Ishikawa (cell line): ENCODE results near the gene CT45A9.
"Not testable (repeated sequence)": the region's sequence is repeated elsewhere in the genome, so short reads cannot be mapped to it uniquely, and the experiment has no call there.

ENCODE experiments used
- EGR1 ChIP-seq: IDR thresholded peaks from 2 replicates; pipeline ENCODE4 v1.6.1; 2012
- EP300 ChIP-seq: IDR thresholded peaks from 2 replicates; pipeline ENCODE4 v1.6.1; 2012; ENCODE audit warnings: borderline replicate concordance
- FOXM1 ChIP-seq: IDR thresholded peaks from 2 replicates; pipeline ENCODE4 v1.6.1; 2012; ENCODE audit warnings: low read depth, borderline replicate concordance
- MAX ChIP-seq: IDR thresholded peaks from 2 replicates; pipeline ENCODE4 v1.6.1; 2012
- NFIC ChIP-seq: IDR thresholded peaks from 2 replicates; pipeline ENCODE4 v1.6.1; 2012
- RAD21 ChIP-seq: IDR thresholded peaks from 2 replicates; pipeline ENCODE4 v1.6.1; 2012; ENCODE audit warnings: low read depth
- TCF12 ChIP-seq: IDR thresholded peaks from 2 replicates; pipeline ENCODE4 v1.6.1; 2012; ENCODE audit warnings: low read depth
- TEAD4 ChIP-seq: IDR thresholded peaks from 2 replicates; pipeline ENCODE4 v1.6.1; 2012
- USF1 ChIP-seq: IDR thresholded peaks from 2 replicates; pipeline ENCODE4 v1.6.1; 2012
- YY1 ChIP-seq: IDR thresholded peaks from 2 replicates; pipeline ENCODE4 v1.6.1; 2012; ENCODE audit warnings: low read depth
- ZBTB7A ChIP-seq: IDR thresholded peaks from 2 replicates; pipeline ENCODE4 v1.6.1; 2012; ENCODE audit warnings: low read depth

CT45A9 gene

GRCh38 chrX:135890087-135890585 is 18.5 kb upstream of the CT45A9 start:
- TF ChIP-seq EP300 (no peak), TCF12 (no peak), EGR1 (no peak), USF1 (no peak), YY1 (no peak), RAD21 (no peak), MAX (no peak), ZBTB7A (no peak)

- peak; percentile 36; the same call in 1 of the 2 replicates for TF ChIP-seq RAD21
Observed at GRCh38 chrX:135888976-135889375, 17.4 kb upstream of the CT45A9 start.

GRCh38 chrX:135854438-135854837 is 17.2 kb downstream of the CT45A9 start, which contains the start of gene CT45A8:
Gene CT45A8, minus strand, starts transcription at chrX:135854538. Its CDS starts 3,755 bp downstream, at chrX:135850783.
- TF ChIP-seq ZBTB7A, NFIC, RAD21: not testable (repeated sequence)

- not testable (repeated sequence) for TF ChIP-seq YY1, TEAD4, RAD21
Observed at GRCh38 chrX:135837180-135837579, 34.4 kb downstream of the CT45A9 start, which contains the start of gene CT45A7. Gene CT45A7, minus strand, starts transcription at chrX:135837280. Its CDS starts 3,747 bp downstream, at chrX:135833533.

- TF ChIP-seq USF1, FOXM1, EGR1: not testable (repeated sequence)
Observed at GRCh38 chrX:135819912-135820311, 51.7 kb downstream of the CT45A9 start, which contains the start of gene CT45A2. Gene CT45A2, minus strand, starts transcription at chrX:135820012. Its CDS starts 3,747 bp downstream, at chrX:135816265.
